Breast epithelium (tissue), 4 donors: Measurements from ENCODE around the gene PDSS2. TPM values are rescaled to one million over a fixed set of nuclear protein-coding genes. Genes with fewer than 3 reads are reported as not detected.

Source experiments
- DNase-seq, 2 donors: peaks; one replicate each; pipeline ENCODE4 v3.0.0-alpha.2; 2019; ENCODE audit warnings: low spot score in 2 of 2
- H3K27ac ChIP-seq, 2 donors: fragments of 200-600 bp; sonication (generic) in 1 of 2; one replicate each; pipeline ENCODE4 v1.5.1; 2016 to 2019; ENCODE audit warnings: mild to moderate bottlenecking in 1 of 2
- H3K27me3 ChIP-seq, 2 donors: fragments of 200-600 bp; sonication (generic) in 1 of 2; one replicate each; pipeline versions ENCODE4 v1.5.1 to v1.6.0; 2017 to 2019; ENCODE audit warnings: control low read depth in 1 of 2, mild to moderate bottlenecking in 1 of 2
- H3K36me3 ChIP-seq: fragments of 200-600 bp; one replicate; pipeline ENCODE4 v1.5.1; 2019
- H3K4me1 ChIP-seq, 2 donors: fragments of 200-600 bp; sonication (generic); one replicate each; pipeline ENCODE4 v1.5.1; 2016 to 2019; ENCODE audit warnings: control low read depth in 1 of 2
- H3K4me3 ChIP-seq, 3 donors: fragments of 200-600 bp; sonication (generic); 1 replicate in 2 of 3; 2 replicates in 1 of 3; pipeline ENCODE4 v1.5.1; 2016 to 2019; ENCODE audit warnings: mild to moderate bottlenecking in 3 of 3, moderate library complexity in 2 of 3
- H3K9me3 ChIP-seq, 2 donors: fragments of 200-600 bp; sonication (generic) in 1 of 2; one replicate each; pipeline ENCODE4 v1.5.1; 2016 to 2019; ENCODE audit warnings: control low read depth in 1 of 2
- POLR2A ChIP-seq: fragments of 450-650 bp; IDR thresholded peaks from one replicate; pipeline ENCODE4 v1.6.1; 2016; ENCODE audit warnings: antibody characterized with exemption, mild to moderate bottlenecking, moderate library complexity
- POLR2AphosphoS5 ChIP-seq, 3 donors: sonication (generic); formaldehyde crosslinking; IDR thresholded peaks; one replicate each; pipeline ENCODE4 v1.6.1; 2017; ENCODE audit warnings: antibody characterized with exemption in 3 of 3
- intact Hi-C: fragments of 100-400 bp; cut with DNase I; formaldehyde crosslinking; loops from one replicate; pipeline ENCODE4 v1.15.1; 2023; ENCODE audit warnings: low total_unique reads
- total RNA-seq, 3 donors: library from RNA; depleted of rRNA; stranded (reverse); fragments of >200 nt; gene quantifications; one replicate each; pipeline ENCODE4 v1.1.0, GENCODE V29; 2016
- TF ChIP-seq, protein P1 (sequence below), 3 donors: fragments of 450-650 bp; IDR thresholded peaks; one replicate each; pipeline ENCODE4 v1.5.1; 2016 to 2017; ENCODE audit warnings: antibody characterized with exemption in 3 of 3, mild to moderate bottlenecking in 3 of 3, moderate library complexity in 3 of 3

The PDSS2 gene
- total RNA-seq, 3 donors from 2014 or later: 6.9 to 13.5 (median 11.1) TPM

DNA sequence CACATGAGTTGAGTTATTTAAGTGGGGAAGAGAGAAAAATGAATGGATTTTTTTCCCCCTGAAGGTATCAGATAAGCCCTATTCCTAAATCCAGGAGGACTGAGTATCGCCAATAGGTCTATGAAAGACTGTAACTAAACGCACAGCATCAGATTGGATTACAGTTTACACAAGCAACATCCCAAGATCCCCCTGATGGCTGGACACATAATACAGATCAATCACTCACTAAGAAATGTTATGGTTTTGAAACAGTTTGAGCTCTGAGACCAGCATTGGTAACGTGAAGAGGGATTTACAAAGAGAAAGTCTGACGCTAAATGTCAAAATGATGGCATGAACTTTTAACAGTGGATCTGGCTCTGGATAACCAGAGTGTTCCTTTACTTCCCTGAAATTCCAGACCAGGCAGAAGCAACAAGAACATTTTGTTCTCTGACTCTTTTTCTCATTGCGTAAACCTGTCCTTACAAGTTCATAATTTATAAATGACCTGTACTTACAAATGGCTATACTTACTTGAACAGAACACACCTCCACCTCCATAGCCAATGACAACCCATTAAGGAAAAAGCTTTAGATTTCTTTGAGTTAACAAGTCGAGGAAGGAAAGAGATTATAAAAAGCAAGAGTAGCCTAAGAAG, 212.3 kb downstream of the PDSS2 start:
- Histone ChIP-seq H3K27me3 (no peaks in the 10 kb centered on the region), H3K9me3 (no peaks in the 10 kb centered on the region), H3K4me1 (no peaks in the 10 kb centered on the region), H3K4me3 (peak overlapping the region in 2 of 3 donors; percentile 10 to 21), H3K36me3 (no peaks in the 10 kb centered on the region), H3K27ac (peak overlapping the region; percentile 75 to 81)
- no peak for DNase-seq
- intact Hi-C loops: no loop called here
- TF ChIP-seq POLR2A (no peak), POLR2AphosphoS5 (IDR thresholded peaks at IDR 0.05) (peak in 2 of 3 donors; percentile 63 to 66)
- TF ChIP-seq, protein P1, sequence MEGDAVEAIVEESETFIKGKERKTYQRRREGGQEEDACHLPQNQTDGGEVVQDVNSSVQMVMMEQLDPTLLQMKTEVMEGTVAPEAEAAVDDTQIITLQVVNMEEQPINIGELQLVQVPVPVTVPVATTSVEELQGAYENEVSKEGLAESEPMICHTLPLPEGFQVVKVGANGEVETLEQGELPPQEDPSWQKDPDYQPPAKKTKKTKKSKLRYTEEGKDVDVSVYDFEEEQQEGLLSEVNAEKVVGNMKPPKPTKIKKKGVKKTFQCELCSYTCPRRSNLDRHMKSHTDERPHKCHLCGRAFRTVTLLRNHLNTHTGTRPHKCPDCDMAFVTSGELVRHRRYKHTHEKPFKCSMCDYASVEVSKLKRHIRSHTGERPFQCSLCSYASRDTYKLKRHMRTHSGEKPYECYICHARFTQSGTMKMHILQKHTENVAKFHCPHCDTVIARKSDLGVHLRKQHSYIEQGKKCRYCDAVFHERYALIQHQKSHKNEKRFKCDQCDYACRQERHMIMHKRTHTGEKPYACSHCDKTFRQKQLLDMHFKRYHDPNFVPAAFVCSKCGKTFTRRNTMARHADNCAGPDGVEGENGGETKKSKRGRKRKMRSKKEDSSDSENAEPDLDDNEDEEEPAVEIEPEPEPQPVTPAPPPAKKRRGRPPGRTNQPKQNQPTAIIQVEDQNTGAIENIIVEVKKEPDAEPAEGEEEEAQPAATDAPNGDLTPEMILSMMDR (IDR thresholded peaks at IDR 0.05): no peak

DNA sequence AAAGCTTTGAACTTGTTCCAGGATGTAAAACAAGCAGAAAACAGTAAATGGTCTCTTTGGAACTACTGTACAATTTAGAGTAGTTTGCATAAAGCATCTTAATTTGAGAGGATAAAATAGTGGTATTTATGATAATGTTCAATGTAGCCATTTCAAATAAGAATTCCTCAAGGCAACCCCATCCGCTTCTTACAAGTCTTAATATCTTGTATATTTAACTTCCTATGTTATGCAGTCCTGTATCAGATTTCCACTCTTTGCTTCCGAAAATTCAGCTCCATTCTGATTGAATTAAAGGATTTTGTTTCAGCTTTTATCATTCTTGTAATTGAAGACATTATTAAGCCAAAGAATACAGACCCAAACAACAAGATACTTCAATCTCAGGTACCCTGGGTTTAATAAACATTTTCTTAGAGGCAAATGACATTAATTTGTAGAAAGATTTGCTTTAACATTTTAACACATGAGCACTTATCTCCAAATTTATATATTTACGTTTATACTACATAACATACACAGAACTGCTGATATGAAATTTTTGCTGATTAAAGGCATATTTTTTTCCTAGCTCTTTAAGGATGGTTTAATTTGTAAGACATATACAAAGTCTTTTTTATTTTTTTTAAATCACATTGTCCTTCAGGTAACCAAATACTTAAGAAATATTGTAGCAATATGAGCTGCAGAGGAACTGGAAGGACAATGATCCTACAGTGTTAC, 213.0 kb downstream of the PDSS2 start:
- TF ChIP-seq POLR2A (no peak), POLR2AphosphoS5 (IDR thresholded peaks at IDR 0.05) (no peak)
- TF ChIP-seq, protein P1 (IDR thresholded peaks at IDR 0.05): no peak
- intact Hi-C loops: no loop called here
- H3K36me3 ChIP-seq: no peaks in the 10 kb centered on the region
- DNase-seq: no peak
- no peaks in the 10 kb centered on the region for H3K27me3 ChIP-seq
- peak overlapping the region; percentile 75 to 81 for H3K27ac ChIP-seq
- H3K9me3 ChIP-seq: no peaks in the 10 kb centered on the region
- no peaks in the 10 kb centered on the region for H3K4me1 ChIP-seq
- peak overlapping the region in 2 of 3 donors; percentile 10 to 21 for H3K4me3 ChIP-seq

DNA sequence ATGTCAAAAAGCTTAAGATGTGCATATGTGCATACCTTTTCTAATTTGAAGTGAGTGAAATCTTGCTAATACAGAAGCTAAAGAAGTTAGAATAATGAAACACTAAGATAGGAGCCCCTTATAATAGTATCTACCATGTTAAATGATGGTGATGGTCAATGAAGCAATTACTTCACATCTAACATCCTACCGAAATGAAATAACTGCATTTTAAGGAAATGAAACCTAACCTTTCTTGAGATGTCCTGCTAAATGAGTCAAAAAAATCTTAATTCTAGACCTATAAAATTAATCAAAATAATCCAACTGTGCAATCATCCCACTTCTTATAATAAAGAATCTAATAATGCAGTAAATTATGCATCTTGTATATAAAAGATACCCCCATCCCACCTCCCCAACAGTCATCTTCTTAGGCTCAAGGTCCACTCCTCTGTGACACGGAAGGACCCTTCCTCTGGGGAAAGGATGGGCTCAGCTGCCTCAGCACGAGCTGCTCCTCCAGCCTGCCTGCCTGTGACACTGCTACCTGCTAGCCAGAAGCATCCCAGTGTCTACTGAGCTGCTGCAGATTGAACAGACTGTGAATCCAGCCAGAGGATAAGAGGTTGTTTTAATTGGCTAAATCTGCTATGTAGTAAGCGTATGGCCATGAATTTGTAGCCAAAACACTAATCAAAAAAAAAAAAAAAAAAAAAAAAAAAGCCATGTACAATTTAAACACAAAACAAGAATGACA, 214.5 kb downstream of the PDSS2 start:
- Histone ChIP-seq H3K27me3 (no peaks in the 10 kb centered on the region), H3K36me3 (no peaks in the 10 kb centered on the region), H3K4me3 (no peak overlapping the region), H3K9me3 (no peaks in the 10 kb centered on the region), H3K27ac (peak overlapping the region in 1 of 2 donors; percentile 34), H3K4me1 (no peaks in the 10 kb centered on the region)
- intact Hi-C loops: no loop called here
- TF ChIP-seq, protein P1 (IDR thresholded peaks at IDR 0.05): no peak
- TF ChIP-seq POLR2AphosphoS5 (IDR thresholded peaks at IDR 0.05): no peak
- TF ChIP-seq POLR2A: no peak
- no peak for DNase-seq

DNA sequence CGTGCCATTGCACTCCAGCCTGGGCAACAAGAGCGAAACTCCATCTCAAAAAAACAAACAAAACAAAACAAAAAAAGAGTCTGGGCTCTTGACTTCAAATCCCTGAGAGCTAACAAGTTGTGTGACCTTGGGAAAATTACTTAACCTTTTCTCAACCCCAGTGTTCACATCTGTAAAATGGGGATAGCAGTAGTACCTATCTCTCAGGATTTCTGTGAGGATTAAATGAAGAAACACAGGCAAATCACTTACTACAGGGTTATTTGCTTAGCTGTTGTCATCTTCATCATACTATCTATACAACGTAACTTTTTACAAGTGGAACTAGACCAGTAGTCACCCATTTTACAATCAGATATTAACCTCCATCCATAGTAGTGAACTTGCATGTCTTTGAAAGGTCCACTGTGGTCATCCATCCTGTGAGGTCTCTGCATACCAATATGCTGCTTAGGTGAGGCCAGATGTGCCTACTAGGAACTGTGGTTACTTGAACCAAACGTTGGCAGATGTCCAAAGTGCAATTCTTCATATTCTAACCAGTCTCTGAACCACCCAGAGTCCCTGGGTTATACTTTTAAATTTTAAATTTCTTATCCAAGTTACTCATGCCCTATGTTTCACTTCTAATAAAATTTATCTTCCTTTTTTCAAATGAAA, 215.2 kb downstream of the PDSS2 start:
- intact Hi-C loops: no loop called here
- Histone ChIP-seq H3K27ac (peak overlapping the region in 1 of 2 donors; percentile 34), H3K27me3 (no peaks in the 10 kb centered on the region), H3K4me1 (no peaks in the 10 kb centered on the region), H3K36me3 (no peaks in the 10 kb centered on the region), H3K9me3 (no peaks in the 10 kb centered on the region), H3K4me3 (no peak overlapping the region)
- TF ChIP-seq POLR2AphosphoS5 (IDR thresholded peaks at IDR 0.05): no peak
- TF ChIP-seq, protein P1 (IDR thresholded peaks at IDR 0.05): no peak
- no peak for TF ChIP-seq POLR2A
- no peak for DNase-seq
